Head of caudate nucleus (tissue), 42 donors: ENCODE measurements around the gene COL6A1.
"Not testable (repeated sequence)": the region's sequence is repeated elsewhere in the genome, so short reads cannot be mapped to it uniquely, and the experiment has no call there.

Experiments used
- DNase-seq, 42 donors: peaks; one replicate each; pipeline versions ENCODE4 v3.0.0 to v3.0.0-alpha.2; 2020 to 2021; ENCODE audit warnings: mixed read lengths in 7 of 42
- intact Hi-C: fragments of 100-400 bp; cut with DNase I; formaldehyde crosslinking; loops from one replicate; pipeline ENCODE4 v1.15.0; 2022

COL6A1 gene

DNA sequence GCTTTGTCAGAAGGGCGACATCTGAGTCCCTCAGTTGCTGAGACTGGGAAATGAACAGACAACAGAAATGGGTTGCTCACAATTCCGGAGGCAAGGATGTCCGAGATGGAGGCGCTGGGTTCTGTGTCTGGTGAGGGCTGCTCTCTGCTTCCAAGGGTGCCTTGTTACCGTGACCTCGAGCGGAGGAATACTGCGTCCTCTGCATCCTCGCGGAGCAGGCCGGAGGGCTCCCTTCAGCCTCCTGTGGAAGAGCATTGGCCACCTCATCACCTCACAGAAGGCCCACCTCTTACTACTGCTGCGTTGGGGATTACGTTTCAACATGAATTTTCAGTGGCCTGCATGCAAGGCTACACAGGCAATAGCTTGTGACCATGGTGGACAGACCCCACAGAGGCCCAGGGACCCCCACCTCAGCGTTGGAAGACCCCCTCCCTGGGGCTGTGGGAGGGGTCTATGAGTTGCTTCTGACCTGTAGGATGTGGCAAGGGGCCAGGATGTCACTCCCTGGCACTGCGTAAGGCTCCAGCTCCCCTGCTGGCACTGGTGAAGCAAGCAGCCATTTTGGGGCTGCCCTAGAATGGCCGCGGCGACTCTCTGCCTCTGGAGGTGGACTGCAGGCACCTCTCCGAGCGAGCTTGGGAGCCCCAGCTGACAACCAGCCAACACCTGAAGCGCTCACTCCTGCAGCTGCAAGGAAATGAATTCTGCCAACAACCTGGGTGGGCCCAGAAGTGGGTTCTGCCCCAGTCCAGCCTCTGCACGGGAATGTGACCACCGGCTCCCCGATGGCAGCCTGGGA lies 36.3 kb upstream of the COL6A1 start:
- intact Hi-C loops: no loop called here
- DNase-seq: no peak

- intact Hi-C loops: no loop called here
- no peak for DNase-seq
These were observed 35.7 kb upstream of the COL6A1 start for GRCh38 chr21:45945868-45946210.

DNA sequence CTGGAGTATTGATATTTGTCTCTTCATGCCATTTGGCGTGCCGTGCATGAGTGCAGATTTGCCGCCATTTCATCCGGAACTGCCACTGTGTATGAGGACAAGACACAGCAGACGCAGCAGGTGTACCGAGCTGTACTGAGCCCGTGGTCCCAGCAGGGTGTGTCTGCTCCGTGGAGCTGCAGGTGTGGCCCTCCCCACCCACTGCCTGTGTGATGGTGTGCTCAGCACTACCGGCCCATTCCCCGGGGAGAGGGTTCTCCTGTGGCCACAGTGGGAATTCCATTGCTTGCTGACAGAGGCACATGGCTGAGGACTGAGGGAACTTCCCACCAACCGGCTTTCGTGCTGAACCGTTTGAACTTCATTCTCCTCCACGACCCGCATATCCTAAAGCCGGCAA lies 34.3 kb upstream of the COL6A1 start:
- intact Hi-C loops: no loop called here
- DNase-seq: no peak

DNA sequence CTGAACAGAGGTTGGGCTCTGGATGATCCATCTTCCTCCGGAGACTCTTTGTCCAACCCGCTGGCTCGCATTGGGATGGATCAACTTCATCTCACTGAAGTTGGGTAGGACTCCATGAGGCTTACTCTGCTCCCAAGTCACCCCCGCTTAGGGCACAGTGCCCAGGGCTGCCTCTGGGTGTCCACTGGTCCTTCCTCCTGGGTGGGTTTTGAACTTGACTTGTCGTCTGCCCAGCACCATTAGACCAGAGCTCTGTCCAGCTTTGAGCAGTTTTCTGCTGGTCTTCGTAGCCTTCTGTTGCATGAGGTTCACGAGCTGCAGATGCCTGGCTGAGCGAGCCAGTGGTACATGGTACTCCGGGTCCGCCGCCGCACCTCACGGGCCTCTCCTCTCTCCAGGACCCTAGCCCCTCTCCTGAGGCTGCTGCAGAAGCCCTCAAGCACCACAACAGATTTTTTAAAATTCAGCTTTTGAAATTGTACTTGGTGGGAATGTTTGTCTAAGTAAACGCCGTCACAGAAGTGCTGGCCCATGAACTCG lies 33.8 kb upstream of the COL6A1 start:
- DNase-seq: no peak
- intact Hi-C loops: no loop called here

- intact Hi-C loops: no loop called here
- no peak for DNase-seq
These were observed 32.9 kb upstream of the COL6A1 start for GRCh38 chr21:45948576-45949141.

- intact Hi-C loops: no loop called here
- DNase-seq: no peak
These were observed 31.4 kb upstream of the COL6A1 start for GRCh38 chr21:45949928-45950739.

DNA sequence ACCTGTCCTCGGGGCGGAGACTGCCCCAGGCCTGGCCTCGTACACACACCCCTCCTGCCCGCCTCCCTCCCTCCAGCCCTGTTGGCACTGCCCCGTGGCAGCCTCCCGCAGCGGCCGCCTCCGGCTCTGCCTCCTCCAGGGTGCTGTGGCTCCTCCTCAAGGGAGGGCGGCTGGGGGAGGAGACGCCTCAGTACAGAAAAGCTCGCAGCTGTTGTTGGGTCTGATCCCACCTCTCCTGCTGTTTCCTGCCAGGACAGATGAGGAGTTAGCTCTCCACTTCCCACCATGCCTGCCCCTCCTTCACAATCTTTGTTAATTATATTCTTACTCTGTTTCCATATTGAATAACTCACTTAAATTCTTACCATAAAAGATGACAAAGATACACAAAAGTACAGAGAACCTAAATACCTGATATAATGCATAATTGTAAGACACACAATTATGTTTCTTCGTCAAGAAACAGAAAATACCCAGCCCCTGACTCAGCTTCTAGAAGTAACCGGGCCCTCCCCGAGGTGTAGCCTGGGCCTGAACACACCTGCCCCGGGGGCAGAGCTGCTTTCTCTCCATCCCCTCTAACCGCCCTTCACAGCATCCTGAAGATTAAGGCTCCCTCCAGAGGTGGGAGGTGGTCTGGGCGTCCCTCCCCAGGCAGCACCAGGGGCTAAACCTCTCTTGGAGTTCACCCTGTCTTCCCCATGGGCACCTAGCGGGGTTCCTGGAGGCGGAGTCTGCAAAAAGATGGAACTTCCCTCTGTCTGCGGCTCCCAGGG lies 30.6 kb upstream of the COL6A1 start:
- peak in 2 of 42 donors; percentile 19 to 21 for DNase-seq
- intact Hi-C loops: no loop called here

- intact Hi-C loops: no loop called here
These were observed 29.9 kb upstream of the COL6A1 start for GRCh38 chr21:45951676-45952075.

GRCh38 chr21:45952527-45952926 lies 29.0 kb upstream of the COL6A1 start:
- intact Hi-C loops, DNase-seq: not testable (repeated sequence)

More at GRCh38 chr21:45951676-45952075, 29.9 kb upstream of the COL6A1 start:
- DNase-seq: no peak

DNA sequence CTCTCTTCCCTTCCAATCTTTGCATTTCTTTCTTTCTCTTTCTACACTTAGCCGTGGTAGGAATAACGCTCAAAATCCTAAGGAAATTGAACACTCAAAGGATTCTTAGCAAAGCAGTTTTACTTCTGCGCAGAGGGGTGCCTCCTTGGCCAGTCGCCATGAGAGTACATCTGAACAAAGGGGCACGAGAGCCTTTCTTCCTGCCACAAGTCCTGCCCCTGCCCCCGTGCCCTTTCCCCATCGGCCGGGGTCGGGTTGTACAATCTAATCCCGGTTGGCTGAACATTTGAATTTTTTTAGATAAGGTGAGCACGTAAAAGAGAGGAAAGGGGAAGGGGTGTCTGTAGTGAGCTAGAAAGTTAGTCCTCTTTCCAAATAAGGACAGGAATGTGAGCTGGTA lies 28.6 kb upstream of the COL6A1 start:
- intact Hi-C loops: no loop called here
- no peak for DNase-seq

- DNase-seq: no peak
- intact Hi-C loops: no loop called here
These were observed 27.3 kb upstream of the COL6A1 start for GRCh38 chr21:45954261-45954660.

GRCh38 chr21:45954921-45955320 lies 26.6 kb upstream of the COL6A1 start:
- no peak for DNase-seq
- intact Hi-C loops: no loop called here

DNA sequence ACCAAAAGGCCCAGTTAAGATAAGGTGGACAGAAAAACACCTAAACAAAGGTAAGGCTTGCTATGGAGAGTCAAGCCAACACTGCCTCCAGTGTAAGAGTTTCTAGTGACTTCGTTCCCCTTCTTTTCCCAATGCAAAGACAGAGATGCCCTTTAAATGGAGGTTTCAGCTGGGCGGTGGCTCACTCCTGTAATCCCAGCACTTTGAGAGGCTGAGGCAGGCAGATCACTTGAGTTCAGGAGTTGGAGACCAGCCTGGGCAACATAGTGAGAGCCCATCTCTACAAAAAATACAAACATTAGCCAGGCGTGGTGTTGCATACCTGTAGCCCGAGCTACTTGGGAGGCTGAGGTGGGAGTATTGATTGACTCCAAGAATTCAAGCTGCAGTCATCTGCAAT lies 24.0 kb upstream of the COL6A1 start:
- intact Hi-C loops: no loop called here
- no peak for DNase-seq

- no peak for DNase-seq
- intact Hi-C loops: no loop called here
These were observed 23.5 kb upstream of the COL6A1 start for GRCh38 chr21:45957981-45958600.

DNA sequence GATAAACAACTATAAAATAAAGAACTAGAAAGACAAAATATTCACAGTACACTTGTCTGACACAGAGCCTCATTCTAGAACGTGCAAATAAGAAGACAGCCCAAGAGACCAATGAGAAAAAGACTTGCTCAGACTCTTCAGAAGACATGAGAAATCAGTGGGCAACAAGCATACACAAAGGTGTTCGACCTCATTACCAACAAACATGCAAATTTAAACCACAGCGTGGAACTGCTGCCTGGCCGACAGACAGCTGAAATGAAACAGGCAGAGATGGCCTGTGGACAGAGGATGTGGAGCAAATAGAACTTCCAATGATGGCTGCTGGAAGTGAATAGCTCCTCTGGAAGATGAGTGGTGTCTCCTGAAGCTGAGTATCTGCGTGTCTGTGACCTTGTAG lies 22.4 kb upstream of the COL6A1 start:
- DNase-seq: no peak
- intact Hi-C loops: no loop called here

GRCh38 chr21:45959779-45960390 lies 21.7 kb upstream of the COL6A1 start:
- no peak for DNase-seq
- intact Hi-C loops: no loop called here

GRCh38 chr21:45961408-45961807 lies 20.2 kb upstream of the COL6A1 start:
- DNase-seq, intact Hi-C loops: not testable (repeated sequence)

DNA sequence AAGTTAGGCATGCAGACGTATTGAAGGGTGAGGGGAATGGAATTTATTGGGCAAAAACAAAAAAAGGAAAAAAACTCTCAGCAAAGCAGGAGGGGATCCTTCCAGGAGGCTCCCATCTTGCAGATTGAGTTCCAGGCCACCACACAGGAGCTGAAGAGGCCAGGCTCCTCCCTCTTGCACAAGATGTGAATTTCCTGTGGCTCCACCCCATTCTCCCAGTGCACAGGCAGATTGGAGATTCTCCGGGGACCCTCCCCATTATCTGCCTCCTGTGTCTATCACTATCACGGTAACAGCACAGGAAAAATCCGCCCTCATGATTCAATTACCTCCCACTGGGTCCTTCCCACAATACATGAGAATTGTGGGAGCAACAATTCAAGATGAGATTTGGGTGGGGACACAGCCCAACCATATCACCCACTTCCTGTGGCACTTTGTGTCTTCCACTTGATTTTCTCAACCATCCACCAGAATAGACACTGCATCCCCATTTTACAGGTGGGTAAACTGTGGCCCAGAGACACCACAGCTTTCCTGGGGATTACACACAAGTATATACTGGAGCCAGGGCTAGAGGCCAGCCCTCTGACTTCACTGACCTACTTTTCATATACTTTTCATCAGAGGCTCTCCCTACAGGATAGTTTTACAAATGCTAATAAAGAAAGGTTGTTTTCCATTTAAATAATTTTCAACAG lies 18.9 kb upstream of the COL6A1 start:
- intact Hi-C loops: no loop called here
- DNase-seq: no peak
